Activated T-helper 1 cell treated with anti-CD3 and anti-CD28 coated beads, Interleukin-2, amount 50 U/mL, for 16 hours (primary cell): ENCODE data around the gene NRL.

ENCODE experiments used
- DNase-seq, 2 donors: peaks; one replicate each; pipeline ENCODE4 v3.0.0-alpha.2; 2020; ENCODE audit warnings: low read depth in 1 of 2, low spot score in 1 of 2

The NRL gene

DNA sequence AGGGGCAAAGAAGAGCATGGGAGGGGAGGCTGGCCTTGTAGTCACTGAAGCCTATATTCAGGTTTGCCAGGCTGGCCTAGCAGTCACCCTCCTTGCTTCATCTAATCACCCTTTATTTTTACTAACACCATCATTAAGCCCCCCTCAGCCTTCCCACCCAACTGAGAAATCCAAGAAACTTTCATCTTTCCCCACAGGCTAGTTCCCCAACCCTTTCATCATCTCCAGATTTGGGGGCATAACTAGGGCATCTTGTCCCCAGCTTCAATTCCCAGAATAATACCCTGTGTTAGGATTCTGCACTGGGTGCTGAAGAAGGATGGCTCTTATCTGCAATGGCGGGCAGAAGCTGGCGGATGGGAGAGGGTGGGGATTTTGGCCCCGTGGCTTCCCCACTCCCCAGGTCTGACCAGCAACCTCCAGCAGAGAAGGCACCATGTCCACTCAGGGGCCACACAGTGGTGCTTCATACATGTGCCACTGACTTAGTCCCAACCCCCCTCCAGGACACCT is 13.7 kb downstream of the NRL start:
- no peak for DNase-seq

DNA sequence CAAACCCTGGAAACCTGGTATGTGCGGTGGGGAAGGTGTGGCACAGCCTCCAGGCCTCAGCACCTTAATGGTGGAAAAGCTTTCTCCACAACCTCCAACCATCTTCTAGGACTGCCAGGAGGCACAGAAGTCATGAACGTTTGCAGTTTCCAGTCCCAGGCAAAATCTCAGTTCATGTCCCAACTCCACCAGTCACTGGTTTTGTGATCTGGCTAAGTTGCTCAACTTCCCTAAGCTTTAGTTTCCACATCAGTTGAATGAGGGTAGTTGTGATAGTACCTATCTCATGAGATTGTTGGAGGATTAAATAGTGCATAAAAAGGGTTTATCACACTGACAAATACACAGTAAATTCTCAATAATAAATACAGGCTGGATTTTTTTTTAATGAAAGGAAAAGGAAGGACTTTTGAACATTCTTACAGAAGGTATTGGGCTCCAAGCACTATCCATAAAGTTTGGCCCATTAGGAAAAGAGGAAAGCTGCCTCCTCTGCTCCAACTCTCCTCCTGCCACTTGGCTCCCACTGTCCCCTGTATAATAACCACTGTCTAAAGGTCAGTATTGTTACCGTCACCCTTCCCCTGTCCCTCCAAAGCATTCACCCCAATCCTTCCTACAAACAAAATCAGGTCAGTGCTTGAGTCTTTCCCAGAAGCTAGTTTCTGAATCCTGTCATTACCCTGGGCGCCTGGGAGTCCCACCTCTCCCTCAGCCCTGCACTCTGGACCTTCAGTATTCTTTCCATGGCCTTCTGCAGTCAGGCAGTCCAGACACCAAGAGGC is 14.4 kb downstream of the NRL start:
- DNase-seq, result no peak

DNA sequence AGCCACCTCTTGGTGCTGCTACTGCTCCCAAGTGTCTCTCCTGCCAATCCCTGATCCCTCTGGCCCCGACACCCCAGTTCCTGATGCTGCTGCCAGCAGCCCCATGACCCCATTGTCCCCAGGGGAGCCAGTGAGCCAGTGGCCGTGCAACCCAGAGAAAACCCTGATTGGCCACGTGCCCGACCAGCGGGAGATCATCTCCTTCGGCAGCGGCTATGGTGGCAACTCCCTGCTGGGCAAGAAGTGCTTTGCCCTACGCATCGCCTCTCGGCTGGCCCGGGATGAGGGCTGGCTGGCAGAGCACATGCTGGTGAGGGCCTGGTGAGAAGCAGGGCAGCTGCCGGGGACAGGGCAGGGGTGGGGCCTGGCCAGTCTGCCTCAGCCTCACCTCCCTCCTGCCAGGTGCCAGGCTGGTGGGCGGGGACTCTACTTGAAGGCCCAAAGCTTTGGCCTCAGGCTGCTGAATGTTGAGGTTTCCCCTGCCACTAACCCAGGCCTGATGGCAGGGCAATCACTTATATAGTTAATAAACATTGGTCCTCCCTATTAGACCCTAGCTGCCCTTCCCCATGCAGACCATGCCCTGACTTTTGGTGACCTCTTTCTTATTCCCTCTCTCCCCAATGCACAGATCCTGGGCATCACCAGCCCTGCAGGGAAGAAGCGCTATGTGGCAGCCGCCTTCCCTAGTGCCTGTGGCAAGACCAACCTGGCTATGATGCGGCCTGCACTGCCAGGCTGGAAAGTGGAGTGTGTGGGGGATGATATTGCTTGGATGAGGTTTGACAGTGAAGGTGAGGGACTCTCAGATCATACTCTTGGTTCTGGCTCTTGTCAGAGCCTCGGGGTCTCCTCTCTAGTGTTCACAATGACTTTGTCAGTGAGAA is 15.6 kb downstream of the NRL start:
- DNase-seq, result no peak

DNA sequence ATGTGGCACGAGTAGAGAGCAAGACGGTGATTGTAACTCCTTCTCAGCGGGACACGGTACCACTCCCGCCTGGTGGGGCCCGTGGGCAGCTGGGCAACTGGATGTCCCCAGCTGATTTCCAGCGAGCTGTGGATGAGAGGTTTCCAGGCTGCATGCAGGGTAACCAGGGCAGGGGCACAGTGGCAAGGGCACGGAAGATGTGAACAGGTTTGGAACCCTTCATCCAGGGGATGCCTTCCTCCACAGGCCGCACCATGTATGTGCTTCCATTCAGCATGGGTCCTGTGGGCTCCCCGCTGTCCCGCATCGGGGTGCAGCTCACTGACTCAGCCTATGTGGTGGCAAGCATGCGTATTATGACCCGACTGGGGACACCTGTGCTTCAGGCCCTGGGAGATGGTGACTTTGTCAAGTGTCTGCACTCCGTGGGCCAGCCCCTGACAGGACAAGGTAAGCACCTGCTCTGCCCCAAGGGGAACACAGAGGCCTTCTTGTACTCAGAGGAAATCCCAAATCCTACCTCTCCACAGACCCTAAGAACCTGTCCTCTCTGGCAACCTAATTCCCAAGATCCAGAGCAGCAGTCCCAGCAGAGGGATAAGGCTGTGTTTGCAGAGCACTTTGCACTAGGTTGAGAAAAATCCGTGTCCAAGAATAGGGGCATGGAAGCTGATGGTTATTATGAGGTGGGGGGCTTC is 16.4 kb downstream of the NRL start:
- DNase-seq, result no peak

DNA sequence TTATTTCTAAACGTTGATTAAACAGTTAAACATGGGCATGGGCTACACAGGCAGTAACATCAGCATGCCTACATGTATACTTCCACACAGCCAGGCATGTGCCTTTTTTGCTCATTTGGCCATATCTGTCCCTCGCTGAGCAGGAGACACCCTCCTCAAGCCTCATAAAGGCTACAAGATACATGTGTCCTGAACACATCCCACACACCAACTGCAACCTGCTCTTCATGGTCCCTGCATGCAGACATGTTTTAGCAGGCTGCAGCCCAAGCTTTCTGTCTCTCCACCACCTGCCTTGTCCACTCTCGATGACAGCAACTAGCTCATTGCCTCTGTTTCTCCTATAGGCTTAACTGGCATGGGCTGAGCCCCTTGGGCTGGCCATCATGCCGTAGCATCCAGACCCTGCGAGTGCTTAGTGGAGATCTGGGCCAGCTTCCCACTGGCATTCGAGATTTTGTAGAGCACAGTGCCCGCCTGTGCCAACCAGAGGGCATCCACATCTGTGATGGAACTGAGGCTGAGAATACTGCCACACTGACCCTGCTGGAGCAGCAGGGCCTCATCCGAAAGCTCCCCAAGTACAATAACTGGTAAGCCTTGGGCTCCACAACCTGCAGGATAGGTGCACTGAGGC is 18.1 kb downstream of the NRL start:
- DNase-seq, result no peak

DNA sequence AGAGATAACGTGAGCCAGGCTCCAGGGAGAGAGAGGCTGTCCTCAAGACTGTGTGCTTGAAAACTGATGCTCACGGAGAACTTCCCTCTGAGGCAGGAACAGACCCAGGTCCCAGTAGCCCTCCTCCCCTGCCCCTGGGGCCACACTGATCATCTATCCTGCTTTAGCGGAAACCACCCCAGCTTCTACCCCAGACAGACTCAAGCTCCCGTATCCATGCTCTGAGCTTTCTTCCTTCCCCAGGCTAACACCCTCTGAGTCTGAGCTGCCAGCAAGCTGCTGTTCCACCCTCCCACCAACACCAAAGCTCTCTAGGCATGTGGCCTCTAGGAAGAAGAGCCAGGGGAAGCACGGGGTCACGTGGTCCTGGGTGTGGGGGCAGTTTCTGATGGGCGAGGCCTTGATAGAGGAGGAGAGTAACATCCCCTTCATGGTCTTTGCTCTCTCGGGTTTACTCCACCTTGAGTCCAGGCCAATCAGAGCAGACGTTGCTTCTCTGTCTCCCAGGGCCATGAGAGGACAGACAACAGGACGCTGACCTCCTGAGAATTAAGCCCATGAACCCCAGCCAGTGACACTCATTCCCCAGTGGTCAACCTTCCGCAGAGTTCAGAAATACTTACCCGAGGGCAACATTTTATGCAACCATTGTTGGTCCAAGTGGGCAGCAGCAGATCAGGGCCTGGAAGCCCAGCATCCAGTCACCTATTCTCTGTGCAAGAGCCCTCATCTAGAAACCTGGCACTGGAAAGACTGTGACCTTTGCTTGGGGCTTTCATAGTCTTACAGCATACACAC is 19.3 kb downstream of the NRL start:
- peak in 1 of 2 donors; percentile 36 for DNase-seq

DNA sequence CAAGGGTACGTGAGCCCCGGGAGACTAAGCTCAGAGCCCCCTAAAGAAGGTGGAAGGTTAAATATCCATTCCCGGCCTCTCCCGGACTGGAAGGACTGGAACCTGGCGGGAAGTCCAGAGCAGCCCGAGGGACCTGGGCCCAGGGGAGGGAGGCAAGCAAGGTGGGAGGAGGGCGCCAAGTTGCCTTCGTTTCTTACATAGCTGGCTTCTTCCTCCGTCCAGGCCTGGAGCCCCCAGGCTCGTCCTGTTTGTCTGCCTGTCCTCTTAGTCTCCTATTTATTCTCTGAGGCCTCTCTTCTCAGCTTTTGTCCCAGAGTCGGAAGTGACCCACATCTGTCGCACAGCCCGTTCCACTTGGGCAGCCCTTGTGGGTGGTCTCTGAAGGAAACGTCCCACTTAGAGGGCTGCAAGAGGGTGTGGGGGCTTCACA is 19.9 kb downstream of the NRL start:
- no peak for DNase-seq

DNA sequence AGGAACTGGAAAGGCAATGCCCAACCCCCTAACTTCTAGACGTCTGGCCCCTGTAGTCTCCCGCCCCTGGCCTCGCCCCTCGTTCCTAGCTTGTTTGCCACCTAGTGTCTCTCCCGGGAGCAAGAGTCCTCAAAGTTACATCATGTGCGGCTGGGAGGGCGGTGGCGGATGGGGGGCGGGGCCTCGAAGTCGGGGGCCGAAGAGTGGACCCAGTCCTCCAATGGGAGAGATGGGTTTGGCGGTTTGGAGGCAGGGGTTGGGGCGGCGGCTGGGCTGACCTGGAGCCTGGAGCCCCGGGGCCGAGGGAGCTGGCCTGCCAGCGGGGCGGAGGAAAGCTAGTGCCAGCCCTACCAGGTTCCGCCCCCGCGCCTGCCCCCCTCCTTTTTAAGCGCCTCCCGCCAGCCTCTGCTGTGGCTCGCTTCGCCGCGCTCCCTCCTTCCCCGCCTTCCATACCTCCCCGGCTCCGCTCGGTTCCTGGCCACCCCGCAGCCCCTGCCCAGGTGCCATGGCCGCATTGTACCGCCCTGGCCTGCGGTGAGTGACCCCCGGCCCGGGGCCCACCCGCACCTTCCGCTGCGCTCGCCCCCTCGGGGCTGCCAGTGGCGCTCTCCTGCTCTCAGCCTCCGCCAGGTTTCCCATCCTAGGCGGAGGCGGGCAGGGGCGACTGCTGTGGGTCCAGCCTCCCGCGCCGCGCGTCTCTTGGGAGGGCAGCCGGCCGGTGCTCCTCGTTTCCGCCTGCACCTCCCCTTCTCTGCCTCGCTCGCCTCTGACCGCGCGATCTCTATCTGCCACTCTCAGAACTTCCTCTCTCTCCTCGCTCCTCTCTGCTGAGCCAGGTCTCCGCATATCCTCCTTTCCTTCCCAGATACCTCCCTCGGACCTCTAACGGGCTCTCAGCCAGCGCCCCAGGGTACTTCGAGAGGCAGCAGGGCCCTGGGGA is 20.6 kb downstream of the NRL start, which contains the start of gene PCK2:
PCK2 (plus strand) TSS at position 411 of the 940 bp plus-strand sequence; CDS start at position 506, 95 bp downstream.
- DNase-seq, result peak; percentile 42 to 82

DNA sequence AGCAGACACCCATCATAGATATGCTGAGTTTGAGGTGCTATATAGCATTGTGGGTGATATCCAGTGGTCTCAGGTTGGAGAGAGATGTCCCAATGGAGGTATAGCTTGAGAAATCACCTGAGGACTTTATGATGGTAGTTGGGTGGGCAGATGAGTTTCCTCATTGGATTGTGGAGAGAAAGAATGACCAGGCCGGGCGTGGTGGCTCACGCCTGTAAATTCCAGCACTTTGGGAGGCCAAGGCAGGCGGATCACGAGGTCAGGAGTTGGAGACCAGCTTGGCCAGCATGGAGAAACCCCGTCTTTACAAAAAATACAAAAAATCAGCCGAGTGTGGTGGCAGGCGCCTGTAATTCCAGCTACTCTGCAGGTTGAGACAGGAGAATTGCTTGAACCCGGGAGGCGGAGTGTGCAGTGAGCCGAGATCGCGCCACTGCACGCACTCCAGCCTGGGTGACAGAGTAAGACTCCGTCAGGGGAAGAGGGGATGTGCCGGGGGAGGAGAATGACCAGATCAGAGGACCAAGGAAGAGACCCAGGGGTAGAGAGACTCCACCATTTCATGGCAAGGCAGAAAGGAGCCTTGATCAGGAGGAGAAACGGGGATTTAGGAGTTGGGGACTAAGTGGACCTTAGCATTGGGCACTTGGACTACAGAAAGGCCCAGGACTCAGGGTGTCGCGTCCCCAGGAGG is 21.4 kb downstream of the NRL start:
- no peak for DNase-seq

DNA sequence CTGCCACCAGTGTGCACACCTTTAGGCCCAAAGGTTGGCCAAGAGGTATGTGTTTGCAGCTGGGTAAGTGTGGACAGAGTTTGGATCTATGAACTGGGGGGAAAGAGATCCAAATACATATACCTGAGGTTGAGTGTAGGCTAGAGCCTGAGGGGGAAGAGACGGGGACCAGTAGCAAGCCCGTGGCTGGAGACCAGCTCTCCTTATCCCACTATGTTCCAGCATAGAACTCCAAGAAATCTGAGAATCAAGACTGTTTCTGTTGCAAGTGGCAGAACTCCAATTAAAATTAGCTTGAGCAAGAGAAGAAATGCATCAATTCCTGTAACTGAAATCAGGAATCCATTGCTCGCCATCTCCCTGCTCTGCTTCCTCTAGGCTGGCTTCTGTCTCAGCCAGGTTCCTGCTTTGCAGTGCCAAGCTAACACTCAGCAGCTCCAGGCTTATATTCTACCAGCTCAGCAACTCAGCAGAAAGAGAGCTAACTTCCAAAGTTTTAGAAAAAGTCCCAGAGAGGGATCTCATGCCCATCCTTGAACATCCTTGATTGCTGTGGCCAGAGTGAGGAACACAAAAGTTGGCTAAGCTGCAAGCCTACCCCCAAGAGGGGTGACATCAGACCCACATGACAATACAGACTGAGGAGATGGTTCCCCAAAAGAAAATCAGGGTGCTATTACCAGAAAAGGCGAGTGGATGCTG is 22.1 kb downstream of the NRL start:
- DNase-seq, result no peak

DNA sequence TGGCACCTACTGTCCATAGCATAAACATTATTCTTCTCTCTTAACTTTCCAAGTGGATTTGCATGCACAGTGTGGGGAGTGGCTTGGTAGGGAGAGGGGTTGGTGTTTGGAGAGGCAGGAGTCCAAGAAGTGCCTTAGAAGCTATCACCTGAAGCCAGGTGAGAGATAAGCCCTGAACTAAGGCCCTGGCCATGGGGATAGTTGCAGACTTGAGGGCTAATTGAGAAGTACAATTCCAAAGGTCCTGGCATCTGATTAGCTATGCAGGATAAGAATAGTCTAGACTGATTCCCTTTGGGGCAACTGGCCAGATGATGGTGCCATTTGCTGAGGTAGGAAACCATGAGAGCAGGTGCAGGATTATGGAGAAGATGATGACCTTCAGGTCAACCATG is 22.6 kb downstream of the NRL start:
- DNase-seq, result no peak

DNA sequence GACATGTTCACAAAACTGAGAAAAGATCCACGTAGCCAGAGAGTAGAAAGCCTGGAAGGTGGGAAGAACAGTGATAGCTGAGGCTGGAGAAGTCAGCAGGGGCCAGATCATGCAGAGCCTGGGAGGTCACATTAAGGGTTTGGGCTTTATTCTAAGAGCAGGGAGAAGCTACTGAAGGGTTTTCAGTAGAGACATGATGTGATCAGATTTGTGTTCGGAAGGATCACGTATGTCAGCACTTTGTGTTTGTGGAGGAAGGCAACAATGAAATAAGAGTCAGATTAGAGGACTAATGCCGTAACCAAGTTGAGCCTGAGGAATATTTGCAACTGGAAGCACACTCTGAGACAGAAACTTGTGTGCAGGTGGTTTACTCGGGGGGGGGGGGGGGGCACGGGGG is 24.9 kb downstream of the NRL start:
- no peak for DNase-seq

DNA sequence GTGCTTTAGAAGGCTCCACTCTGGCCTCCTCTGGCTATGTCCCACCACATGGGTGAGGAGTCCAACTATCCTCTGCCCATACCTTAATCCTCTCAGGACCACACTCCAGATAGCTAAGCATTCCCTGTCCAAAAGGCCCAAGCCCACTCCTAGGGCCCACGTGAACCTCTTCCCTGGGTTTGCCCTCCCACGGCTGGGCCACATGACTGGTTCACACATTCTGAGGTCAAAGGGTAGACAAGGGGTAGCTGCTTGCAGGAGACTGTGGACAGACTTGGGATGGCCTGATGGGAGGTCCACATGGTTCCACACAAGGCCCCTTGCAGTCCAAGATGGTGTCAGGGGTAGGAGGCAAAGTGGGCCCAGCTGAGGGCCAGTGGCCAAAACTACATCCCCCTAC is 26.7 kb downstream of the NRL start:
- DNase-seq, result no peak

DNA sequence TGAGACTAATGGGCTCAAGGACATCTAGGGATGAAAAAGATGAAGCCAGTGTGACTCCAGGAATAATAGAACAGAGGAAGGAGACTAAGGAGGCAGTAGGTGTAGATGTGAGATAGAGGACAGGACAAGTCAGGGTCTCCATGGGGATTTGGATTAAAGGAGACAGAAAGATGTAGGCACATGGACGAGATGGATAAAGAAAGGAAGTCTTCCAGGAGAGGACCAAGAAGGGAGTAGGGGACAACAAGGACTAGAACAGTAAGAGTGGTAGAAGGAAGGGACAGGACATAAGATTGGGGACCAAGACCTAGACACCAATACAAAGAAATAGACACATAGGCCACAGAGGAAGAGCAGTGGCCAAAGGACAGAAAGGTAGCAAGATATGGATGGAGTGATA is 27.7 kb downstream of the NRL start:
- no peak for DNase-seq

DNA sequence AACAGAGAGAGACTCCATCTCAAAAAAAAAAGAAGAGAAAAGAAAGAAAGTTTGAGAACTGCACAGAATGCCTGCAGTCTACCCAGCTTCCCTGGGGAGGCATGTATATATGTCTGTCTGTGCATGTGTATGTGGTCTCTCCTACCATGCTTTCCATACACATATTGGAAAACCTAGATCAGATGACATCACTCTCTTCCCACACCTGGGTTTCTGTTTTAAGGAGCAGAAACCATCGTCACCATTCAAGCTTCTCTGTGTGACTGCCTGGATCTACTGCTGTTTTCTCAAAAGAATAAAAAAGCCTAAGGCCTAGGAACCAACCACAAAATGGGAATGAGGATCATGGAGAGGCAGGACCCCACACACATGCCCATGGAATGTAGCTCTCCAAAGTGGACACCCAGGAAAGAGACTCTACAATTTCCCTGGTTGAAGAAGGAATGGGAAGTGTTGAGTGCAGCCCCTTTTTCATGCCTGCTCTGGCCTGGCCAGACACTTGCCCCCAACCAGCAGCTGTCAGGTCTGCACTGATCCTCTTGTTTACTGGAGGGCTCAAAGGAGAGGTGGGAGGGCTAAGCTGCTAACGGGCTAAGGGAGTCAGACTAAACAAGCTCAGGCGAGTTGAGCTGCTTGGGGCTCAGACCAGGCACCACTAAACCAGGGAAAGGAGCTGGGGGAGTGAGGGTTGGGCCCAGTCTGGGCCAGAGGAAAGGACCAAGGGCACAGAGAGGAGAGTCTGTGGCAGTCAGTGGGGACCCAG is 28.4 kb downstream of the NRL start:
- DNase-seq, result no peak

DNA sequence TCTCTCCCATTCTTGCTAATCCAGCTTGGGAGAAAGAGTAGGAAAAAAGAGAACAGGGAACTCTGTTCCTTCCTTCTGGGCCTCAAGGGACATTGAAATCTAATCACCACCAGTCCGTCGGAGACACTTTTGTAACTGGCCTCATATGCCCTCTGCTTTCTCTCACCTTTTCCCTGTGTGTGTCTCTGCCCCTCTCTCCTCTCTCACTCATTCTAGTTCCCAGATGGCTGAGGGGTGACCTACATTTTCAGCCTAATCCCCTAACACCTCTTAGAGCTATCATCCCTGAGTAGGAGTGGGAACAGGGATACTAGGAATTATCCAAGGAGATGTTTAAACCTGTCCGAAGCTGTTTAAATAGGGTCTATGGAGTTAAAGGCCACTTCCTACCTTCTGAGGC is 29.5 kb downstream of the NRL start:
- DNase-seq, result no peak

DNA sequence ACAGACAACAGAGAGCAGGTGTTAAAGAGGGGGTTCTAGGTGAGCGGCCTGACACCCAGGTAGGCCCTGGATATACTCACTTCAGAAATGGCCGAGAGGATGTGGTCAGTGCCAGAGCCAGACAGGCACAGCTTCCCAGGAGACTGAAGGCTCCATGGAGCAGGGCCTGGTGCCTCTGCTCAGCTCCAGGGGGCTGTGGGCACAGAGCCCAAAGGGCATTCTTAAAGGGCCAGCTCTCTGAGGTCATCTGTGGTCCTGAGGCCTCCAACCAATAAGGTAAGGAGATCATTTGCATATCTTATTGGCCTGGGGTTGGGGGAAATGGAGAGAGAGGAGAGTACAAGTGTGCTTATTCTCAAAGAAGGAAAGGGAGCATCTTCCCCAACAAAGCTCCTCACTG is 30.3 kb downstream of the NRL start:
- DNase-seq, result no peak
